ENCODE data around the gene WWOX. TPM values are rescaled to one million over a fixed set of nuclear protein-coding genes. Genes with fewer than 3 reads are reported as not detected.

The WWOX gene
- polyA plus RNA-seq, 1 donor (not counting 4 experiments of a cell fraction or from before 2014, with no cell fraction given): 5.1 TPM

- dilution Hi-C loops (cut with MboI; ENCODE audit: extremely low pct_ligation_motif_present, low sequenced_read_pairs): no loop called here
- H3K9me1 ChIP-seq (ENCODE audit: control insufficient read depth, extremely low read depth, insufficient read depth, low read length): no peaks in the 10 kb centered on the region
- DNase-seq (ENCODE audit: low read depth, low spot score) (no peak), FAIRE-seq (no peak)
- H2AFZ ChIP-seq (ENCODE audit: control insufficient read depth, low read length): no peak overlapping the region
- no peaks in the 10 kb centered on the region for H4K20me1 ChIP-seq (ENCODE audit: control insufficient read depth, extremely low read depth, insufficient read depth, low read length)
- no peak overlapping the region for H3K4me2 ChIP-seq (ENCODE audit: control insufficient read depth, extremely low read depth, insufficient read depth, low read depth, low read length)
- H3K9me3 ChIP-seq (ENCODE audit: control insufficient read depth, low read depth, low read length): peaks cover 6% of the 10 kb centered on the region
- H3K9ac ChIP-seq (ENCODE audit: control insufficient read depth, extremely low read depth, insufficient read depth, low read length): no peak overlapping the region
- TF ChIP-seq CTCF (optimal IDR thresholded peaks at IDR 0.05 in 1 of 3, IDR thresholded peaks at IDR 0.05 in 1 of 3, conservative IDR thresholded peaks at IDR 0.05 in 1 of 3; ENCODE audit: extremely low read depth in 1 of 3, insufficient read depth in 2 of 3, low read length in 3 of 3): no peak
- no peak for TF ChIP-seq EZH2 (IDR thresholded peaks at IDR 0.05; ENCODE audit: low read length)
- H3K27me3 ChIP-seq (ENCODE audit: control insufficient read depth, extremely low read depth, insufficient read depth, low read length): no peaks in the 10 kb centered on the region
- no peaks in the 10 kb centered on the region for H3K4me1 ChIP-seq (ENCODE audit: control insufficient read depth, extremely low read depth, insufficient read depth, low read length)
- H3K4me3 ChIP-seq (ENCODE audit: control insufficient read depth in 2 of 3, extremely low read depth in 1 of 3, insufficient read depth in 2 of 3, low read depth in 1 of 3, low read length in 3 of 3): no peak overlapping the region
- no peak overlapping the region for H3K27ac ChIP-seq (ENCODE audit: control insufficient read depth, insufficient read depth, low read length)
- H3K36me3 ChIP-seq (ENCODE audit: control insufficient read depth in 2 of 2, extremely low read depth in 1 of 2, insufficient read depth in 2 of 2, low read length in 2 of 2): no peaks in the 10 kb centered on the region
- H3K79me2 ChIP-seq (ENCODE audit: control insufficient read depth, insufficient read depth, low read length): no peaks in the 10 kb centered on the region
Observed at GRCh38 chr16:78179666-78180065, 80.2 kb downstream of the WWOX start.

- no peak for FAIRE-seq
- Histone ChIP-seq H3K9ac (ENCODE audit: control insufficient read depth, extremely low read depth, insufficient read depth, low read length) (no peak overlapping the region), H3K36me3 (ENCODE audit: control insufficient read depth in 2 of 2, extremely low read depth in 1 of 2, insufficient read depth in 2 of 2, low read length in 2 of 2) (no peaks in the 10 kb centered on the region), H3K4me3 (ENCODE audit: control insufficient read depth in 2 of 3, extremely low read depth in 1 of 3, insufficient read depth in 2 of 3, low read depth in 1 of 3, low read length in 3 of 3) (no peak overlapping the region), H3K9me3 (ENCODE audit: control insufficient read depth, low read depth, low read length) (peaks cover 5% of the 10 kb centered on the region), H3K27ac (ENCODE audit: control insufficient read depth, insufficient read depth, low read length) (no peak overlapping the region), H3K79me2 (ENCODE audit: control insufficient read depth, insufficient read depth, low read length) (no peaks in the 10 kb centered on the region), H4K20me1 (ENCODE audit: control insufficient read depth, extremely low read depth, insufficient read depth, low read length) (no peaks in the 10 kb centered on the region), H3K9me1 (ENCODE audit: control insufficient read depth, extremely low read depth, insufficient read depth, low read length) (no peaks in the 10 kb centered on the region), H3K4me1 (ENCODE audit: control insufficient read depth, extremely low read depth, insufficient read depth, low read length) (no peaks in the 10 kb centered on the region), H2AFZ (ENCODE audit: control insufficient read depth, low read length) (no peak overlapping the region), H3K27me3 (ENCODE audit: control insufficient read depth, extremely low read depth, insufficient read depth, low read length) (no peaks in the 10 kb centered on the region), H3K4me2 (ENCODE audit: control insufficient read depth, extremely low read depth, insufficient read depth, low read depth, low read length) (no peak overlapping the region)
- no peak for DNase-seq (ENCODE audit: low read depth, low spot score)
- TF ChIP-seq CTCF (optimal IDR thresholded peaks at IDR 0.05 in 1 of 3, IDR thresholded peaks at IDR 0.05 in 1 of 3, conservative IDR thresholded peaks at IDR 0.05 in 1 of 3; ENCODE audit: extremely low read depth in 1 of 3, insufficient read depth in 2 of 3, low read length in 3 of 3): no peak
- TF ChIP-seq EZH2 (IDR thresholded peaks at IDR 0.05; ENCODE audit: low read length): no peak
- dilution Hi-C loops (cut with MboI; ENCODE audit: extremely low pct_ligation_motif_present, low sequenced_read_pairs): no loop called here
Observed at GRCh38 chr16:78180349-78180748, 80.9 kb downstream of the WWOX start.

Measured in keratinocyte (primary cell).